ENCODE data around the gene NEDD4L. TPM values are rescaled to one million over a fixed set of nuclear protein-coding genes. Genes with fewer than 3 reads are reported as not detected.

Gene NEDD4L
- total and polyA plus RNA-seq, 8 donors, result 45.0 to 113 (median 66.4) TPM

- peaks cover 0 to 4% (median 0%) of the 10 kb centered on the region in 3 donors for H3K36me3 ChIP-seq
- no peak overlapping the region for H3K4me3 ChIP-seq
- no peak for TF ChIP-seq CTCF (IDR thresholded peaks at IDR 0.05)
- no peak for FAIRE-seq
- peaks cover 51 to 65% (median 56%) of the 10 kb centered on the region in 3 donors for H3K4me1 ChIP-seq
- 64 to 69% methylated on average over 3 of the region's 3 CpGs for WGBS, 2 donors
- peak overlapping the region in 1 of 4 donors; percentile 92 for H3K27ac ChIP-seq
- intact Hi-C loops (cut with DNase I), result no loop called here
- DNase-seq, result no peak
- no peaks in the 10 kb centered on the region for H3K27me3 ChIP-seq
- H3K9me3 ChIP-seq, result no peaks in the 10 kb centered on the region
- no peak for ATAC-seq
Measured at GRCh38 chr18:58226429-58226828, 182.4 kb downstream of the NEDD4L start.

- Histone ChIP-seq H3K9me3 (no peaks in the 10 kb centered on the region), H3K27ac (peak overlapping the region in 1 of 4 donors; percentile 31), H3K4me1 (peaks cover 58 to 75% (median 66%) of the 10 kb centered on the region in 3 donors), H3K36me3 (peaks cover 0 to 4% (median 0%) of the 10 kb centered on the region in 3 donors), H3K4me3 (no peak overlapping the region), H3K27me3 (no peaks in the 10 kb centered on the region)
- no peak for ATAC-seq
- no peak for TF ChIP-seq CTCF (IDR thresholded peaks at IDR 0.05)
- intact Hi-C loops (cut with DNase I), result no loop called here
- FAIRE-seq, result no peak
- DNase-seq, result peak in 1 of 6 donors; percentile 5
- WGBS, 2 donors, result 87 to 90% methylated on average over 9 of the region's 9 CpGs
Measured at GRCh38 chr18:58227361-58227930, 183.4 kb downstream of the NEDD4L start.

- no peaks in the 10 kb centered on the region for H3K9me3 ChIP-seq
- no peak overlapping the region for H3K4me3 ChIP-seq
- DNase-seq (peak in 1 of 6 donors; percentile 25), ATAC-seq (no peak), FAIRE-seq (no peak)
- peaks cover 64 to 80% (median 68%) of the 10 kb centered on the region in 3 donors for H3K4me1 ChIP-seq
- peaks cover 0 to 4% (median 0%) of the 10 kb centered on the region in 3 donors for H3K36me3 ChIP-seq
- intact Hi-C loops (cut with DNase I), result no loop called here
- H3K27me3 ChIP-seq, result no peaks in the 10 kb centered on the region
- TF ChIP-seq CTCF (IDR thresholded peaks at IDR 0.05), result no peak
- 25 to 27% methylated on average over 6 of the region's 6 CpGs for WGBS, 2 donors
- H3K27ac ChIP-seq, result peak overlapping the region in 2 of 4 donors; percentile 2 to 31
Measured at GRCh38 chr18:58228176-58228575, 184.2 kb downstream of the NEDD4L start.

- H3K36me3 ChIP-seq, result peaks cover 0 to 4% (median 0%) of the 10 kb centered on the region in 3 donors
- peaks cover 66 to 77% (median 68%) of the 10 kb centered on the region in 3 donors for H3K4me1 ChIP-seq
- no peak for TF ChIP-seq CTCF (IDR thresholded peaks at IDR 0.05)
- FAIRE-seq, result no peak
- H3K4me3 ChIP-seq, result no peak overlapping the region
- 88% methylated on average over 7 of the region's 7 CpGs for WGBS, 2 donors
- no peaks in the 10 kb centered on the region for H3K27me3 ChIP-seq
- intact Hi-C loops (cut with DNase I), result no loop called here
- no peak for ATAC-seq
- peak overlapping the region in 1 of 4 donors; percentile 31 for H3K27ac ChIP-seq
- DNase-seq, result no peak
- no peaks in the 10 kb centered on the region for H3K9me3 ChIP-seq
Measured at GRCh38 chr18:58228762-58229161, 184.7 kb downstream of the NEDD4L start.

GRCh38 chr18:58229162-58229561, 185.1 kb downstream of the NEDD4L start:
- intact Hi-C loops (cut with DNase I), result no loop called here
- TF ChIP-seq CTCF (IDR thresholded peaks at IDR 0.05), result no peak
- Histone ChIP-seq H3K9me3 (no peaks in the 10 kb centered on the region), H3K4me1 (peaks cover 65 to 77% (median 68%) of the 10 kb centered on the region in 3 donors), H3K27ac (peak overlapping the region in 1 of 4 donors; percentile 72), H3K27me3 (no peaks in the 10 kb centered on the region), H3K36me3 (peaks cover 0 to 4% (median 0%) of the 10 kb centered on the region in 3 donors), H3K4me3 (no peak overlapping the region)
- no peak for DNase-seq
- no peak for ATAC-seq
- 57 to 68% methylated on average over 5 of the region's 5 CpGs for WGBS, 2 donors
- FAIRE-seq, result no peak

All from pancreas (tissue), 10 donors.